ENCODE results near the gene SPATA9. TPM values are rescaled to one million over a fixed set of nuclear protein-coding genes. Genes with fewer than 3 reads are reported as not detected.
"Not testable (repeated sequence)": the region's sequence is repeated elsewhere in the genome, so short reads cannot be mapped to it uniquely, and the experiment has no call there.

Gene SPATA9
- total and polyA plus RNA-seq, 11 donors, result 0.17 to 0.99 (median 0.53) TPM; not detected in 7

GRCh38 chr5:95715799-95716461, 33.1 kb upstream of the SPATA9 start:
- Histone ChIP-seq H3K4me3 (no peak overlapping the region), H3K4me1 (peaks cover 0 to 18% (median 7%) of the 10 kb centered on the region in 12 donors), H3K27me3 (no peaks in the 10 kb centered on the region), H3K27ac (no peak overlapping the region), H3K36me3 (no peaks in the 10 kb centered on the region), H3K9me3 (no peaks in the 10 kb centered on the region)
- TF ChIP-seq POLR2A (IDR thresholded peaks at IDR 0.05) (no peak), CTCF (IDR thresholded peaks at IDR 0.05) (no peak)
- DNase-seq (no peak), ATAC-seq (no peak)
- intact Hi-C loops (cut with DNase I), result no loop called here
- 90 to 96% (median 94%) methylated on average over 5 of the region's 5 CpGs for WGBS, 4 donors

DNA sequence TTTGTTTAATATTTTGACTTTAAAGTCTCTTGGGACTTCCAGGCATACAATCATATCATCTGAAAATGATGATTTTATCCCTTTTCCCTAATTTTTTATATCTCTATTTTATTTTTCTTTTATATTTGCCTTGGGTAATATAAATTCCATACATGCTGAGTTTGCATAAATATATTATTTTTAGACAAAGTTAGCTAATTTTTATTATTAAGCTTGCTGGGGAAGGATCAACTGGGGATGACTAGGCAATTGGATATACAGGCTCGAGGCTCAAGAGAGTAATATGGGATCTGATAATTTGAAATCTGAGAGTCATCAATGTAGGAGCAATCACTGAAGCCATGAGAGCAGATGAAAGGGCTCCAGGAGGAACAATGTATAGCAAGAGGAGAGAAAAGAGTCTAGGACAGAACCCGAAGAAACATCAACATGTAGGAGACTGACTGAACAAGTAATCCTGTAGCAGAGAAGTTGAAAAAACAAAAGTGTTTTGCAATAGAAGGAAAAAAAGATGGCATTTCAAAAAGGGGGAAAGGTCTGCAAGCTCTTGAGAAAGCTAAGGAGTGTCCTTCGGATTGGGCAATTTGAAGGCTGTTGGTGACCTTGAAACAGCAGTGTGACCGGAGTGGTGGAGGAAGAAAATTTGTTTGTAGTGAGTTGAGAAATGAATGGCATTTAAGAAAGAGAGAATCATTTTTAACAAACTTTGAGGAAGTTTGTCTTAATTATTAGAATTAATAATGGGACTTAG, 31.3 kb upstream of the SPATA9 start:
- WGBS, 4 donors, result 91 to 95% (median 94%) methylated on average over 4 of the region's 4 CpGs
- no peak for TF ChIP-seq POLR2A (IDR thresholded peaks at IDR 0.05)
- TF ChIP-seq CTCF (IDR thresholded peaks at IDR 0.05), result no peak
- intact Hi-C loops (cut with DNase I), result loop anchor here in 2 of 10 donors (5.0 kb wide), 2 partner anchors 42 to 58 kb away; no protein-coding TSS in a partner anchor

GRCh38 chr5:95713246-95713645, 30.5 kb upstream of the SPATA9 start:
- H3K4me1 ChIP-seq, result peaks cover 0 to 18% (median 6%) of the 10 kb centered on the region in 12 donors
- not testable (repeated sequence) for H3K4me3 ChIP-seq, H3K27me3 ChIP-seq, H3K36me3 ChIP-seq, H3K9me3 ChIP-seq, H3K27ac ChIP-seq, DNase-seq, ATAC-seq
- 82 to 92% (median 87%) methylated on average over 4 to 5 of the region's 5 CpGs for WGBS, 4 donors
- intact Hi-C loops (cut with DNase I), result loop anchor here in 2 of 10 donors (5.0 kb wide), 2 partner anchors 41 to 59 kb away; no protein-coding TSS in a partner anchor

More for the DNA sequence above, 31.3 kb upstream of the SPATA9 start:
- no peaks in the 10 kb centered on the region for H3K27me3 ChIP-seq
- H3K36me3 ChIP-seq, result no peaks in the 10 kb centered on the region
- H3K4me1 ChIP-seq, result peaks cover 0 to 18% (median 6%) of the 10 kb centered on the region in 12 donors
- H3K4me3 ChIP-seq, result no peak overlapping the region
- ATAC-seq (no peak), DNase-seq (no peak)
- no peak overlapping the region for H3K27ac ChIP-seq
- H3K9me3 ChIP-seq, result no peaks in the 10 kb centered on the region

- no peak overlapping the region for H3K4me3 ChIP-seq
- intact Hi-C loops (cut with DNase I), result loop anchor here in 2 of 10 donors (5.0 kb wide), 2 partner anchors 40 to 60 kb away; no protein-coding TSS in a partner anchor
- no peaks in the 10 kb centered on the region for H3K27me3 ChIP-seq
- DNase-seq, result no peak
- peaks cover 0 to 18% (median 4%) of the 10 kb centered on the region in 12 donors for H3K4me1 ChIP-seq
- ATAC-seq, result peak in 2 of 4 donors; percentile 63 to 66
- no peaks in the 10 kb centered on the region for H3K9me3 ChIP-seq
- no peaks in the 10 kb centered on the region for H3K36me3 ChIP-seq
- WGBS, 4 donors, result 40 to 70% (median 46%) methylated on average over 2 of the region's 2 CpGs
- H3K27ac ChIP-seq, result no peak overlapping the region
- TF ChIP-seq CTCF (IDR thresholded peaks at IDR 0.05), result no peak
- TF ChIP-seq POLR2A (IDR thresholded peaks at IDR 0.05), result no peak
Measured at GRCh38 chr5:95712347-95712958, 29.7 kb upstream of the SPATA9 start.
